ENCODE measurements around the gene C11orf68.

GRCh38 chr11:65900125-65900898, 18.6 kb downstream of the C11orf68 start, which contains the start of gene FOSL1:
- TF ChIP-seq, protein P1, sequence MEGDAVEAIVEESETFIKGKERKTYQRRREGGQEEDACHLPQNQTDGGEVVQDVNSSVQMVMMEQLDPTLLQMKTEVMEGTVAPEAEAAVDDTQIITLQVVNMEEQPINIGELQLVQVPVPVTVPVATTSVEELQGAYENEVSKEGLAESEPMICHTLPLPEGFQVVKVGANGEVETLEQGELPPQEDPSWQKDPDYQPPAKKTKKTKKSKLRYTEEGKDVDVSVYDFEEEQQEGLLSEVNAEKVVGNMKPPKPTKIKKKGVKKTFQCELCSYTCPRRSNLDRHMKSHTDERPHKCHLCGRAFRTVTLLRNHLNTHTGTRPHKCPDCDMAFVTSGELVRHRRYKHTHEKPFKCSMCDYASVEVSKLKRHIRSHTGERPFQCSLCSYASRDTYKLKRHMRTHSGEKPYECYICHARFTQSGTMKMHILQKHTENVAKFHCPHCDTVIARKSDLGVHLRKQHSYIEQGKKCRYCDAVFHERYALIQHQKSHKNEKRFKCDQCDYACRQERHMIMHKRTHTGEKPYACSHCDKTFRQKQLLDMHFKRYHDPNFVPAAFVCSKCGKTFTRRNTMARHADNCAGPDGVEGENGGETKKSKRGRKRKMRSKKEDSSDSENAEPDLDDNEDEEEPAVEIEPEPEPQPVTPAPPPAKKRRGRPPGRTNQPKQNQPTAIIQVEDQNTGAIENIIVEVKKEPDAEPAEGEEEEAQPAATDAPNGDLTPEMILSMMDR (IDR thresholded peaks at IDR 0.05; ENCODE audit: insufficient read depth, low read length) = no peak
- TF ChIP-seq POLR2AphosphoS5 (IDR thresholded peaks at IDR 0.05; ENCODE audit: low read depth) = 0 out of 2 replicates have a peak, but pooled peaks have one; percentile 33

All from HL-60 (cell line).